CD4-positive, alpha-beta T cell treated with Interleukin-2 at 100 ng/mL for 4 hours (primary cell): ENCODE data around the gene SCN4A.
A peak's percentile ranks its signal among the peaks of the same experiment; 100 is the strongest.
"Not testable (repeated sequence)": the region's sequence is repeated elsewhere in the genome, so short reads cannot be mapped to it uniquely, and the experiment has no call there.

ENCODE experiments used
- DNase-seq: peaks from one replicate; pipeline ENCODE4 v3.0.0-alpha.2; 2020; ENCODE audit warnings: low spot score

Gene SCN4A

GRCh38 chr17:63984651-63985386 lies 12.1 kb upstream of the SCN4A start:
- DNase-seq = peak; percentile 85

- DNase-seq = no peak
Measured at GRCh38 chr17:63984236-63984635, 11.5 kb upstream of the SCN4A start.

GRCh38 chr17:63983320-63983719 lies 10.6 kb upstream of the SCN4A start:
- no peak for DNase-seq

GRCh38 chr17:63982641-63983040 lies 9.9 kb upstream of the SCN4A start:
- not testable (repeated sequence) for DNase-seq

GRCh38 chr17:63978272-63979200 lies 5.8 kb upstream of the SCN4A start:
- DNase-seq = no peak

- DNase-seq = no peak
Measured at GRCh38 chr17:63976702-63977101, 4.0 kb upstream of the SCN4A start.

- DNase-seq = no peak
Measured at GRCh38 chr17:63975541-63976092, 2.9 kb upstream of the SCN4A start.

GRCh38 chr17:63974594-63975192 lies 2.0 kb upstream of the SCN4A start:
- no peak for DNase-seq

- DNase-seq = no peak
Measured at GRCh38 chr17:63973930-63974593, 1.3 kb upstream of the SCN4A start.

- DNase-seq = no peak
Measured at GRCh38 chr17:63973247-63973646, 529 bp upstream of the SCN4A start.

GRCh38 chr17:63969278-63969677 lies 3.4 kb downstream of the SCN4A start:
- DNase-seq = no peak

- peak; percentile 24 for DNase-seq
Measured at GRCh38 chr17:63967953-63968352, 4.8 kb downstream of the SCN4A start.

- peak; percentile 18 for DNase-seq
Measured at GRCh38 chr17:63966646-63967264, 6.0 kb downstream of the SCN4A start.

- DNase-seq = no peak
Measured at GRCh38 chr17:63963123-63963522, 9.6 kb downstream of the SCN4A start.

GRCh38 chr17:63962298-63962744 lies 10.4 kb downstream of the SCN4A start:
- DNase-seq = no peak

- peak; percentile 12 for DNase-seq
Measured at GRCh38 chr17:63961355-63962212, 11.1 kb downstream of the SCN4A start.

GRCh38 chr17:63960430-63960829 lies 12.3 kb downstream of the SCN4A start:
- DNase-seq = no peak

GRCh38 chr17:63960006-63960405 lies 12.7 kb downstream of the SCN4A start:
- no peak for DNase-seq

GRCh38 chr17:63956296-63956920 lies 16.3 kb downstream of the SCN4A start:
- no peak for DNase-seq

GRCh38 chr17:63955791-63956190 lies 16.9 kb downstream of the SCN4A start:
- no peak for DNase-seq
